BJ (cell line): ENCODE data around the gene CCND3. TPM values are rescaled to one million over a fixed set of nuclear protein-coding genes. Genes with fewer than 3 reads are reported as not detected.

Source experiments
- CTCF ChIA-PET: fragments of 350-600 bp; formaldehyde crosslinking; extraction: SDS; loops from one replicate; lab custom pipeline; 2021; ENCODE audit warnings: antibody characterized with exemption, inconsistent platforms; lab: Yijun Ruan, JAX
- POLR2A ChIA-PET: fragments of 300-600 bp; sonication (Branson Sonifier 250); formaldehyde crosslinking; extraction: SDS; loops from one replicate; lab custom pipeline; 2021; ENCODE audit warnings: antibody characterized with exemption; lab: Charles Lee
- DNase-seq: peaks from one replicate; pipeline ENCODE4 v3.0.0-alpha.2; 2011; ENCODE audit warnings: low read depth
- H3K27me3 ChIP-seq: 2 replicates; pipeline ENCODE4 v1.6.0; 2011; ENCODE audit warnings: low read length; ENCODE audit not compliant: control insufficient read depth, insufficient read depth
- H3K36me3 ChIP-seq: 2 replicates; pipeline ENCODE4 v1.5.1; 2011; ENCODE audit warnings: low read length; ENCODE audit not compliant: control insufficient read depth, insufficient read depth
- H3K4me3 ChIP-seq: 2 replicates; pipeline ENCODE4 v1.5.1; 2011; ENCODE audit warnings: low read depth, mild to moderate bottlenecking, control low read depth, low read length
- CTCF ChIP-seq: IDR thresholded peaks from 2 replicates; pipeline ENCODE4 v1.5.1; 2011; ENCODE audit warnings: low read depth, mild to moderate bottlenecking, control low read depth, inconsistent platforms, low read length, moderate library complexity; ENCODE audit not compliant: insufficient read depth
- polyA plus RNA-seq: library from polyadenylated mRNA; depleted of rRNA; stranded (reverse); fragments of >200 nt; gene quantifications from 2 replicates; pipeline ENCODE4 v1.2.3, GENCODE V29; 2011

Gene CCND3
- polyA plus RNA-seq, 1 experiment, result 38.5 TPM

- H3K27me3 ChIP-seq, result no peaks in the 10 kb centered on the region
- no peak for TF ChIP-seq CTCF
- H3K4me3 ChIP-seq, result peak overlapping the region; percentile 77
- DNase-seq, result no peak
- ChIA-PET CTCF (interaction anchor here (0.7 to 5.4 kb wide), 16 partner anchors 9 to 134 kb away, joined by 3 to 83 read pairs (median 4); partner anchors contain the start of gene TOMM6), POLR2A (no interaction called here)
- peaks cover under 1% of the 10 kb centered on the region; the same call in 1 of the 2 replicates for H3K36me3 ChIP-seq
Observed at GRCh38 chr6:41921712-41921998, 20.0 kb downstream of the CCND3 start.

- H3K27me3 ChIP-seq, result no peaks in the 10 kb centered on the region
- H3K4me3 ChIP-seq, result peak within 1 kb of the TSS; percentile 77
- CTCF ChIA-PET, result interaction anchor here (0.6 to 5.4 kb wide), 24 partner anchors 9 to 199 kb away, joined by 3 to 83 read pairs (median 4); partner anchors contain the start of genes TOMM6 and USP49
- H3K36me3 ChIP-seq, result peaks cover 2% of the 10 kb centered on the region; the same call in 1 of the 2 replicates
- TF ChIP-seq CTCF, result peak; percentile 98
- POLR2A ChIA-PET, result interaction anchor here (0.8 kb wide), 1 partner anchor 133 kb away, joined by 5 read pairs; the partner anchor contains the start of gene TOMM6
- DNase-seq, result peak; percentile 52
Observed at GRCh38 chr6:41920921-41921711, 20.5 kb downstream of the CCND3 start, which contains the start of the genes BYSL and MED20. Gene BYSL (plus strand): TSS chr6:41921499. CDS start chr6:41921563, 64 bp downstream. Gene MED20 (minus strand): TSS chr6:41921139. CDS start chr6:41921018, 121 bp downstream.

GRCh38 chr6:41917528-41917927, 24.1 kb downstream of the CCND3 start:
- no peak for TF ChIP-seq CTCF
- ChIA-PET POLR2A (no interaction called here), CTCF (interaction anchor here (1.9 kb wide), 1 partner anchor 18 kb away, joined by 6 read pairs; no protein-coding TSS in a partner anchor)

GRCh38 chr6:41914869-41915530, 26.6 kb downstream of the CCND3 start:
- H3K4me3 ChIP-seq, result no peak overlapping the region
- ChIA-PET CTCF (interaction anchor here (0.8 to 1.1 kb wide), 2 partner anchors 17 to 128 kb away, joined by 3 read pairs; no protein-coding TSS in a partner anchor), POLR2A (no interaction called here)
- peaks cover 9% of the 10 kb centered on the region for H3K36me3 ChIP-seq
- no peak for DNase-seq
- H3K27me3 ChIP-seq, result no peaks in the 10 kb centered on the region
- no peak for TF ChIP-seq CTCF

More at GRCh38 chr6:41917528-41917927, 24.1 kb downstream of the CCND3 start:
- Histone ChIP-seq H3K27me3 (no peaks in the 10 kb centered on the region), H3K36me3 (peaks cover 9% of the 10 kb centered on the region), H3K4me3 (no peak overlapping the region)
- peak; percentile 89 for DNase-seq

GRCh38 chr6:41914343-41914742, 27.3 kb downstream of the CCND3 start:
- TF ChIP-seq CTCF, result no peak
- ChIA-PET CTCF (interaction anchor here (0.8 to 1.1 kb wide), 2 partner anchors 16 to 129 kb away, joined by 3 read pairs; no protein-coding TSS in a partner anchor), POLR2A (no interaction called here)
- Histone ChIP-seq H3K36me3 (peaks cover 9% of the 10 kb centered on the region), H3K4me3 (no peak overlapping the region), H3K27me3 (no peaks in the 10 kb centered on the region)
- DNase-seq, result no peak
